Measurements from ENCODE around the gene VPS37B.

The VPS37B gene

GRCh38 chr12:122844366-122844971 lies 51.5 kb downstream of the VPS37B start:
- no peak overlapping the region for H3K4me3 ChIP-seq (ENCODE audit: low read depth, low read length)
- DNase-seq (ENCODE audit: low read depth), result no peak
- TF ChIP-seq CTCF (conservative IDR thresholded peaks at IDR 0.05; ENCODE audit: low read depth, low read length), result no peak

GRCh38 chr12:122843455-122843854 lies 52.5 kb downstream of the VPS37B start:
- H3K4me3 ChIP-seq (ENCODE audit: low read depth, low read length), result no peak overlapping the region
- DNase-seq (ENCODE audit: low read depth), result no peak
- no peak for TF ChIP-seq CTCF (conservative IDR thresholded peaks at IDR 0.05; ENCODE audit: low read depth, low read length)

- DNase-seq (ENCODE audit: low read depth), result no peak
- no peak overlapping the region for H3K4me3 ChIP-seq (ENCODE audit: low read depth, low read length)
- TF ChIP-seq CTCF (conservative IDR thresholded peaks at IDR 0.05; ENCODE audit: low read depth, low read length), result no peak
Measured at GRCh38 chr12:122842505-122843405, 53.2 kb downstream of the VPS37B start.

- H3K4me3 ChIP-seq (ENCODE audit: low read depth, low read length), result no peak overlapping the region
- no peak for TF ChIP-seq CTCF (conservative IDR thresholded peaks at IDR 0.05; ENCODE audit: low read depth, low read length)
- DNase-seq (ENCODE audit: low read depth), result no peak
Measured at GRCh38 chr12:122841544-122842321, 54.2 kb downstream of the VPS37B start.

GRCh38 chr12:122840580-122841513 lies 55.1 kb downstream of the VPS37B start:
- DNase-seq (ENCODE audit: low read depth), result no peak
- H3K4me3 ChIP-seq (ENCODE audit: low read depth, low read length), result no peak overlapping the region
- TF ChIP-seq CTCF (conservative IDR thresholded peaks at IDR 0.05; ENCODE audit: low read depth, low read length), result no peak

- no peak for TF ChIP-seq CTCF (conservative IDR thresholded peaks at IDR 0.05; ENCODE audit: low read depth, low read length)
- no peak for DNase-seq (ENCODE audit: low read depth)
- H3K4me3 ChIP-seq (ENCODE audit: low read depth, low read length), result no peak overlapping the region
Measured at GRCh38 chr12:122839907-122840554, 55.9 kb downstream of the VPS37B start.

Data from choroid plexus epithelial cell (primary cell).